HG03025 (cell line): Measurements from ENCODE around the gene ZNF695.
"Not testable (repeated sequence)": the region's sequence is repeated elsewhere in the genome, so short reads cannot be mapped to it uniquely, and the experiment has no call there.

Experiments used
- ATAC-seq: cut with Tn5 transposase; IDR thresholded peaks from one replicate; pipeline ENCODE4 v1.9.1; 2021; ENCODE audit warnings: mild to moderate bottlenecking, moderate library complexity; ENCODE audit not compliant: unreplicated experiment, low FRiP score

The ZNF695 gene

GRCh38 chr1:247007511-247008405, at the start of gene ZNF695:
TSS of gene ZNF695 (minus strand) at chr1:247008057. CDS start at chr1:247007908, 149 bp downstream.
- peak; percentile 99 for ATAC-seq

- ATAC-seq: no peak
Observed at GRCh38 chr1:247056071-247056470, 48.2 kb upstream of the ZNF695 start.

GRCh38 chr1:247054992-247055415, 47.1 kb upstream of the ZNF695 start:
- no peak for ATAC-seq

GRCh38 chr1:247047702-247048101, 39.8 kb upstream of the ZNF695 start:
- ATAC-seq: no peak

- no peak for ATAC-seq
Observed at GRCh38 chr1:247047260-247047659, 39.4 kb upstream of the ZNF695 start.

- ATAC-seq: no peak
Observed at GRCh38 chr1:247043406-247043805, 35.5 kb upstream of the ZNF695 start.

GRCh38 chr1:247037511-247038320, 29.9 kb upstream of the ZNF695 start:
- no peak for ATAC-seq

GRCh38 chr1:247032306-247032705, 24.4 kb upstream of the ZNF695 start:
- ATAC-seq: not testable (repeated sequence)

- not testable (repeated sequence) for ATAC-seq
Observed at GRCh38 chr1:247024658-247025057, 16.8 kb upstream of the ZNF695 start.

GRCh38 chr1:247013391-247013790, 5.5 kb upstream of the ZNF695 start:
- no peak for ATAC-seq

GRCh38 chr1:247008406-247008799, 546 bp upstream of the ZNF695 start:
- ATAC-seq: no peak

- not testable (repeated sequence) for ATAC-seq
Observed at GRCh38 chr1:247004081-247004480, 3.8 kb downstream of the ZNF695 start.

GRCh38 chr1:246989901-246990300, 18.0 kb downstream of the ZNF695 start:
- no peak for ATAC-seq

GRCh38 chr1:246988316-246988715, 19.5 kb downstream of the ZNF695 start:
- no peak for ATAC-seq

GRCh38 chr1:246987083-246987690, 20.7 kb downstream of the ZNF695 start:
- no peak for ATAC-seq

GRCh38 chr1:246978785-246979184, 29.1 kb downstream of the ZNF695 start:
- ATAC-seq: no peak

GRCh38 chr1:246978281-246978680, 29.6 kb downstream of the ZNF695 start:
- ATAC-seq: no peak

GRCh38 chr1:246971969-246972368, 35.9 kb downstream of the ZNF695 start:
- no peak for ATAC-seq

- ATAC-seq: no peak
Observed at GRCh38 chr1:246971090-246971721, 36.7 kb downstream of the ZNF695 start.

- ATAC-seq: no peak
Observed at GRCh38 chr1:246969621-246970020, 38.2 kb downstream of the ZNF695 start.
